H9 (cell line): ENCODE measurements around the gene ZNF358. TPM values are rescaled to one million over a fixed set of nuclear protein-coding genes. Genes with fewer than 3 reads are reported as not detected.

Experiments
- DNase-seq: peaks from one replicate; pipeline ENCODE4 v3.0.0-alpha.2; 2017
- H2AFZ ChIP-seq: one replicate; pipeline ENCODE4 v1.6.1; 2013; ENCODE audit warnings: mild to moderate bottlenecking, low read length, control low read depth, moderate library complexity
- H2AK5ac ChIP-seq: 2 replicates; pipeline ENCODE4 v1.6.1; 2013; ENCODE audit warnings: low read length, control low read depth, mixed read lengths; ENCODE audit not compliant: insufficient read length
- H2BK120ac ChIP-seq: one replicate; pipeline ENCODE4 v1.6.1; 2013; ENCODE audit warnings: low read depth, mild to moderate bottlenecking, low read length, control low read depth, inconsistent platforms; ENCODE audit not compliant: poor library complexity, severe bottlenecking
- H2BK12ac ChIP-seq: 2 replicates; pipeline ENCODE4 v1.6.1; 2013; ENCODE audit warnings: low read length, control low read depth, mixed read lengths, low read depth; ENCODE audit not compliant: insufficient read length
- H2BK15ac ChIP-seq: 2 replicates; pipeline ENCODE4 v1.6.1; 2013; ENCODE audit warnings: low read depth, low read length, control low read depth
- H2BK20ac ChIP-seq: one replicate; pipeline ENCODE4 v1.6.1; 2013; ENCODE audit warnings: low read depth, mild to moderate bottlenecking, low read length, control low read depth, inconsistent platforms; ENCODE audit not compliant: poor library complexity, severe bottlenecking
- H2BK5ac ChIP-seq: 2 replicates; pipeline ENCODE4 v1.6.1; 2013; ENCODE audit warnings: low read length, control low read depth, mixed read lengths; ENCODE audit not compliant: insufficient read length
- H3K14ac ChIP-seq: 2 replicates; pipeline ENCODE4 v1.6.1; 2013; ENCODE audit warnings: low read length, control low read depth; ENCODE audit not compliant: insufficient read depth
- H3K18ac ChIP-seq: 2 replicates; pipeline ENCODE4 v1.6.1; 2013; ENCODE audit warnings: low read depth, mild to moderate bottlenecking, mixed read lengths, low read length, control low read depth; ENCODE audit not compliant: insufficient read length
- H3K23ac ChIP-seq: 2 replicates; pipeline ENCODE4 v1.6.1; 2013; ENCODE audit warnings: low read length, control low read depth, mixed read lengths, low read depth; ENCODE audit not compliant: insufficient read length
- H3K23me2 ChIP-seq: 2 replicates; pipeline ENCODE4 v1.6.1; 2013; ENCODE audit warnings: low read depth, mild to moderate bottlenecking, mixed read lengths, low read length, control low read depth; ENCODE audit not compliant: insufficient read length, poor library complexity, severe bottlenecking
- H3K27ac ChIP-seq: 2 replicates; pipeline ENCODE4 v1.5.1; 2013; ENCODE audit warnings: low read length, control low read depth, mixed read lengths, low read depth; ENCODE audit not compliant: insufficient read length
- H3K27me3 ChIP-seq: 2 replicates; pipeline ENCODE4 v1.6.1; 2013; ENCODE audit warnings: low read length, control low read depth, inconsistent platforms; ENCODE audit not compliant: insufficient read depth
- H3K4ac ChIP-seq: 2 replicates; pipeline ENCODE4 v1.6.1; 2013; ENCODE audit warnings: low read depth, mild to moderate bottlenecking, control low read depth, inconsistent platforms, low read length, moderate library complexity
- H3K4me1 ChIP-seq: 2 replicates; pipeline ENCODE4 v1.6.1; 2013; ENCODE audit warnings: low read length, control low read depth, inconsistent platforms; ENCODE audit not compliant: insufficient read depth
- H3K4me2 ChIP-seq: 2 replicates; pipeline ENCODE4 v1.6.1; 2013; ENCODE audit warnings: low read length, control low read depth, mixed read lengths; ENCODE audit not compliant: insufficient read length, insufficient read depth
- H3K56ac ChIP-seq: 2 replicates; pipeline ENCODE4 v1.6.1; 2013; ENCODE audit warnings: low read depth, mild to moderate bottlenecking, mixed read lengths, low read length, control low read depth; ENCODE audit not compliant: insufficient read length
- H3K79me1 ChIP-seq: 2 replicates; pipeline ENCODE4 v1.6.1; 2013; ENCODE audit warnings: low read depth, mild to moderate bottlenecking, moderate library complexity, low read length, control low read depth, inconsistent platforms; ENCODE audit not compliant: insufficient read depth, poor library complexity, severe bottlenecking
- H3K79me2 ChIP-seq: 2 replicates; pipeline ENCODE4 v1.6.1; 2013; ENCODE audit warnings: low read length, control low read depth, inconsistent platforms; ENCODE audit not compliant: insufficient read depth
- H3K9ac ChIP-seq: 2 replicates; pipeline ENCODE4 v1.6.1; 2013; ENCODE audit warnings: low read length, control low read depth, mixed read lengths; ENCODE audit not compliant: insufficient read length; ENCODE audit errors: extremely low read depth
- H3K9me3 ChIP-seq: one replicate; pipeline ENCODE4 v1.6.1; 2013; ENCODE audit warnings: low read depth, low read length, inconsistent platforms; ENCODE audit not compliant: control insufficient read depth
- H3T11ph ChIP-seq: one replicate; pipeline ENCODE4 v1.6.1; 2013; ENCODE audit warnings: mild to moderate bottlenecking, low read length, control low read depth, inconsistent platforms
- H4K20me1 ChIP-seq: one replicate; pipeline ENCODE4 v1.6.1; 2013; ENCODE audit not compliant: control insufficient read depth, insufficient read length, insufficient read depth
- H4K5ac ChIP-seq: 2 replicates; pipeline ENCODE4 v1.6.1; 2013; ENCODE audit warnings: low read depth, mild to moderate bottlenecking, mixed read lengths, low read length, control low read depth; ENCODE audit not compliant: insufficient read length
- H4K8ac ChIP-seq: replicated peaks from 2 replicates; pipeline ENCODE4 v1.6.1; 2013; ENCODE audit warnings: low read length, control low read depth, mixed read lengths, low read depth; ENCODE audit not compliant: insufficient read length
- H4K91ac ChIP-seq: 2 replicates; pipeline ENCODE4 v1.6.1; 2013; ENCODE audit warnings: low read depth, mild to moderate bottlenecking, moderate library complexity, mixed read lengths, low read length, control low read depth; ENCODE audit not compliant: insufficient read length
- H3K27ac Mint-ChIP-seq, 3 experiments: 2 replicates in 2 of 3; 3 replicates in 1 of 3; pipeline ENCODE4 v1.8.0; 2020 to 2021; ENCODE audit warnings: mixed read lengths in 3 of 3, mild to moderate bottlenecking in 1 of 3, moderate library complexity in 1 of 3
- H3K27me3 Mint-ChIP-seq: 2 replicates; pipeline ENCODE4 v1.8.0; 2021; ENCODE audit warnings: low read depth, mild to moderate bottlenecking, moderate library complexity, mixed read lengths
- H3K36me3 Mint-ChIP-seq, 3 experiments: 2 replicates in 2 of 3; 3 replicates in 1 of 3; pipeline ENCODE4 v1.8.0; 2020 to 2021; ENCODE audit warnings: low read depth in 3 of 3, mixed read lengths in 3 of 3; ENCODE audit not compliant: insufficient read depth in 1 of 3
- H3K4me1 Mint-ChIP-seq, 2 experiments: 2 replicates each; pipeline ENCODE4 v1.8.0; 2020; ENCODE audit warnings: mixed read lengths in 2 of 2
- H3K4me3 Mint-ChIP-seq, 2 experiments: 2 replicates in 1 of 2; 3 replicates in 1 of 2; pipeline ENCODE4 v1.8.0; 2020 to 2021; ENCODE audit warnings: mild to moderate bottlenecking in 2 of 2, mixed read lengths in 2 of 2, moderate library complexity in 1 of 2
- H3K9me3 Mint-ChIP-seq, 2 experiments: 2 replicates in 1 of 2; 3 replicates in 1 of 2; pipeline ENCODE4 v1.8.0; 2020; ENCODE audit warnings: mild to moderate bottlenecking in 2 of 2, mixed read lengths in 2 of 2, moderate library complexity in 1 of 2
- CTCF ChIP-seq: fragments of 200-600 bp; sonication (generic); conservative IDR thresholded peaks from 3 replicates; pipeline ENCODE4 v1.8.0; 2021; ENCODE audit warnings: antibody characterized with exemption, mild to moderate bottlenecking
- WGBS: extraction: QIAGEN DNeasy Blood & Tissue Kit; methylation state at CpG from one replicate; pipeline ENCODE4 v1.1.7; 2013; ENCODE audit warnings: missing lambda C conversion rate, low lambda C conversion rate, mixed read lengths; ENCODE audit not compliant: insufficient read length; ENCODE audit errors: extremely low coverage; 5-methylcytosine and 5-hydroxymethylcytosine counted together
- total RNA-seq: library from RNA; stranded (reverse); gene quantifications from 2 replicates; pipeline ENCODE4 v1.2.1, GENCODE V29; 2021

Gene ZNF358
- total RNA-seq, 1 experiment from 2014 or later, result 40.5 TPM

DNA sequence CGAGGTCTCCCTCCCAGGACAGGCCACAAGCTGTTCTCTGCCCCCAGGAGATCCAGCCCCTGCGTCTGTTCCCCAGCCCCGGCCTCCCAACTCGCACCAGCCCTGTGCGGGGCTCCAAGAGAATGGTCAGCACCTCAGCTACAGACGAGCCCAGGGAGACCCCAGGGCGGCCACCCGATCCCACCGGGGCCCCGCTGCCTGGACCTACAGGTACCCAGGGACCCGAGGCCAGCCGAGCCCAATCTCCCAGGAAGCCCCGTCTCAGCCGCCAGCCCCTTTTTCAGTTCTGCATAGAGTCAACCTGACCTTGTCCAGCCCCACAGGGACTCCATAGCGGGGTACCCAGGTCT, 25.5 kb downstream of the ZNF358 start:
- Histone ChIP-seq H3K9ac (no peak overlapping the region), H3K14ac (no peak overlapping the region), H3K27ac (no peak overlapping the region), H2BK12ac (no peak overlapping the region), H3K56ac (no peak overlapping the region), H3K23me2 (no peaks in the 10 kb centered on the region), H3K4me1 (no peaks in the 10 kb centered on the region), H2BK20ac (no peak overlapping the region), H3K79me1 (no peaks in the 10 kb centered on the region), H4K5ac (no peak overlapping the region), H3K9me3 (no peaks in the 10 kb centered on the region), H2AK5ac (no peak overlapping the region), H3K18ac (no peak overlapping the region), H3K23ac (no peak overlapping the region), H2BK5ac (no peak overlapping the region), H4K91ac (no peak overlapping the region), H3K79me2 (no peaks in the 10 kb centered on the region), H2AFZ (no peak overlapping the region), H3K4me2 (no peak overlapping the region), H4K20me1 (peaks cover 2% of the 10 kb centered on the region), H2BK15ac (no peak overlapping the region), H4K8ac (no peak overlapping the region), H2BK120ac (no peak overlapping the region), H3T11ph (no peak overlapping the region), H3K4ac (no peak overlapping the region), H3K27me3 (no peaks in the 10 kb centered on the region)
- Mint-ChIP-seq H3K36me3 (peaks cover 12 to 46% (median 35%) of the 10 kb centered on the region in 3 experiments; a peak in 6 of 7 replicates), H3K9me3 (no peaks in the 10 kb centered on the region), H3K27ac (no peak overlapping the region; a peak in 1 of 7 replicates), H3K4me1 (peaks cover under 1 to 1% of the 10 kb centered on the region in 2 experiments), H3K4me3 (no peak overlapping the region), H3K27me3 (no peaks in the 10 kb centered on the region)
- DNase-seq, result no peak
- no peak for TF ChIP-seq CTCF
- no CpG with 5 or more reads among the region's 15 CpGs for WGBS
